Esophagus mucosa (tissue), 1 donor: ENCODE data around the gene GJD4. TPM values are rescaled to one million over a fixed set of nuclear protein-coding genes. Genes with fewer than 3 reads are reported as not detected.

ENCODE experiments used
- total RNA-seq: library from RNA; stranded (reverse); gene quantifications from one replicate; pipeline ENCODE4 v1.2.4, GENCODE V29; 2023
- donor health status: DM: yes; HTN: yes; CAD: no.

The GJD4 gene
- total RNA-seq, 1 donor from 2014 or later = not detected

Other genes starting within 250 kb of the GJD4 start
- gene FZD8, start 37.0 kb downstream of the GJD4 start, total RNA-seq = 0.56 TPM